ENCODE data around the gene BCOR. TPM values are rescaled to one million over a fixed set of nuclear protein-coding genes. Genes with fewer than 3 reads are reported as not detected.

The BCOR gene
- total RNA-seq, 2 experiments from 2014 or later, result 43.9 to 58.0 TPM

GRCh38 chrX:40050532-40050931 lies 47.2 kb downstream of the BCOR start:
- H3K9me3 Mint-ChIP-seq (ENCODE audit: low read depth), result peaks cover 13% of the 10 kb centered on the region
- H3K4me3 Mint-ChIP-seq, result no peak overlapping the region
- no peak overlapping the region for H3K27ac Mint-ChIP-seq
- H3K4me1 Mint-ChIP-seq, result no peaks in the 10 kb centered on the region
- CTCF ChIA-PET, result no interaction called here
- DNase-seq (no peak), ATAC-seq (no peak)
- H3K27me3 Mint-ChIP-seq, result no peaks in the 10 kb centered on the region
- H3K36me3 Mint-ChIP-seq, result peaks cover 71% of the 10 kb centered on the region

- Mint-ChIP-seq H3K4me1 (peaks cover 2% of the 10 kb centered on the region), H3K36me3 (peaks cover 58% of the 10 kb centered on the region), H3K4me3 (no peak overlapping the region), H3K27me3 (no peaks in the 10 kb centered on the region), H3K27ac (no peak overlapping the region), H3K9me3 (ENCODE audit: low read depth) (peaks cover 13% of the 10 kb centered on the region)
- ATAC-seq, result no peak
- CTCF ChIA-PET, result interaction anchor here (1.0 kb wide), 1 partner anchor 198 kb away, joined by 3 read pairs; no protein-coding TSS in a partner anchor
- no peak for DNase-seq
These were observed 48.6 kb downstream of the BCOR start for GRCh38 chrX:40049084-40049641.

- ATAC-seq (no peak), DNase-seq (no peak)
- Mint-ChIP-seq H3K4me1 (peaks cover 6% of the 10 kb centered on the region), H3K9me3 (ENCODE audit: low read depth) (peaks cover 9% of the 10 kb centered on the region), H3K36me3 (peaks cover 42% of the 10 kb centered on the region), H3K4me3 (no peak overlapping the region), H3K27me3 (no peaks in the 10 kb centered on the region), H3K27ac (no peak overlapping the region)
- CTCF ChIA-PET, result no interaction called here
These were observed 50.3 kb downstream of the BCOR start for GRCh38 chrX:40047485-40047884.

GRCh38 chrX:40043895-40044294 lies 53.9 kb downstream of the BCOR start:
- Mint-ChIP-seq H3K9me3 (ENCODE audit: low read depth) (peaks cover 2% of the 10 kb centered on the region), H3K27ac (no peak overlapping the region), H3K4me1 (peaks cover 27% of the 10 kb centered on the region), H3K36me3 (peaks cover 9% of the 10 kb centered on the region), H3K4me3 (no peak overlapping the region), H3K27me3 (no peaks in the 10 kb centered on the region)
- ATAC-seq (no peak), DNase-seq (no peak)
- CTCF ChIA-PET, result no interaction called here

- Mint-ChIP-seq H3K9me3 (ENCODE audit: low read depth) (no peaks in the 10 kb centered on the region), H3K4me3 (no peak overlapping the region), H3K27ac (peak overlapping the region; percentile 68), H3K4me1 (peaks cover 27% of the 10 kb centered on the region), H3K27me3 (no peaks in the 10 kb centered on the region), H3K36me3 (no peaks in the 10 kb centered on the region)
- CTCF ChIA-PET, result no interaction called here
- peak; percentile 48 for DNase-seq
- peak; percentile 53 for ATAC-seq
These were observed 55.8 kb downstream of the BCOR start for GRCh38 chrX:40041915-40042314.

- DNase-seq, result peak; percentile 42
- Mint-ChIP-seq H3K36me3 (no peaks in the 10 kb centered on the region), H3K27ac (no peak overlapping the region), H3K4me3 (no peak overlapping the region), H3K9me3 (ENCODE audit: low read depth) (no peaks in the 10 kb centered on the region), H3K4me1 (peaks cover 27% of the 10 kb centered on the region), H3K27me3 (no peaks in the 10 kb centered on the region)
- CTCF ChIA-PET, result no interaction called here
- ATAC-seq, result no peak
These were observed 56.9 kb downstream of the BCOR start for GRCh38 chrX:40040686-40041461.

- no peaks in the 10 kb centered on the region for H3K27me3 Mint-ChIP-seq
- no peaks in the 10 kb centered on the region for H3K9me3 Mint-ChIP-seq (ENCODE audit: low read depth)
- peaks cover 27% of the 10 kb centered on the region for H3K4me1 Mint-ChIP-seq
- DNase-seq (no peak), ATAC-seq (no peak)
- no peak overlapping the region for H3K4me3 Mint-ChIP-seq
- CTCF ChIA-PET, result no interaction called here
- H3K36me3 Mint-ChIP-seq, result no peaks in the 10 kb centered on the region
- H3K27ac Mint-ChIP-seq, result no peak overlapping the region
These were observed 57.9 kb downstream of the BCOR start for GRCh38 chrX:40039887-40040286.

GRCh38 chrX:40037367-40037766 lies 60.4 kb downstream of the BCOR start:
- Mint-ChIP-seq H3K27me3 (no peaks in the 10 kb centered on the region), H3K36me3 (no peaks in the 10 kb centered on the region), H3K4me1 (peaks cover 21% of the 10 kb centered on the region), H3K9me3 (ENCODE audit: low read depth) (no peaks in the 10 kb centered on the region), H3K4me3 (no peak overlapping the region), H3K27ac (no peak overlapping the region)
- DNase-seq, result no peak
- no peak for ATAC-seq
- CTCF ChIA-PET, result no interaction called here

GRCh38 chrX:40035726-40036125 lies 62.0 kb downstream of the BCOR start:
- H3K4me3 Mint-ChIP-seq, result no peak overlapping the region
- ATAC-seq (no peak), DNase-seq (no peak)
- no peaks in the 10 kb centered on the region for H3K9me3 Mint-ChIP-seq (ENCODE audit: low read depth)
- no peaks in the 10 kb centered on the region for H3K27me3 Mint-ChIP-seq
- CTCF ChIA-PET, result no interaction called here
- peaks cover 6% of the 10 kb centered on the region for H3K4me1 Mint-ChIP-seq
- no peak overlapping the region for H3K27ac Mint-ChIP-seq
- H3K36me3 Mint-ChIP-seq, result no peaks in the 10 kb centered on the region

- H3K9me3 Mint-ChIP-seq (ENCODE audit: low read depth), result no peaks in the 10 kb centered on the region
- no peak overlapping the region for H3K27ac Mint-ChIP-seq
- DNase-seq, result no peak
- no peak for ATAC-seq
- H3K4me1 Mint-ChIP-seq, result peaks cover 4% of the 10 kb centered on the region
- H3K27me3 Mint-ChIP-seq, result no peaks in the 10 kb centered on the region
- no peaks in the 10 kb centered on the region for H3K36me3 Mint-ChIP-seq
- CTCF ChIA-PET, result no interaction called here
- no peak overlapping the region for H3K4me3 Mint-ChIP-seq
These were observed 65.8 kb downstream of the BCOR start for GRCh38 chrX:40031911-40032310.

GRCh38 chrX:40030205-40030604 lies 67.6 kb downstream of the BCOR start:
- Mint-ChIP-seq H3K27me3 (no peaks in the 10 kb centered on the region), H3K4me3 (no peak overlapping the region), H3K9me3 (ENCODE audit: low read depth) (no peaks in the 10 kb centered on the region), H3K27ac (no peak overlapping the region), H3K36me3 (no peaks in the 10 kb centered on the region), H3K4me1 (peaks cover 11% of the 10 kb centered on the region)
- ATAC-seq (no peak), DNase-seq (no peak)
- CTCF ChIA-PET, result no interaction called here

- DNase-seq, result no peak
- CTCF ChIA-PET, result interaction anchor here (1.5 kb wide), 1 partner anchor 9 kb away, joined by 8 read pairs; no protein-coding TSS in a partner anchor
- Mint-ChIP-seq H3K27ac (peak overlapping the region; percentile 73), H3K36me3 (no peaks in the 10 kb centered on the region), H3K9me3 (ENCODE audit: low read depth) (no peaks in the 10 kb centered on the region), H3K4me3 (no peak overlapping the region), H3K4me1 (peaks cover 30% of the 10 kb centered on the region), H3K27me3 (no peaks in the 10 kb centered on the region)
- peak; percentile 84 for ATAC-seq
These were observed 75.3 kb downstream of the BCOR start for GRCh38 chrX:40022421-40022820.

GRCh38 chrX:40021647-40022046 lies 76.1 kb downstream of the BCOR start:
- CTCF ChIA-PET, result no interaction called here
- Mint-ChIP-seq H3K36me3 (no peaks in the 10 kb centered on the region), H3K9me3 (ENCODE audit: low read depth) (no peaks in the 10 kb centered on the region), H3K4me1 (peaks cover 26% of the 10 kb centered on the region), H3K27ac (peak overlapping the region; percentile 73), H3K4me3 (no peak overlapping the region), H3K27me3 (no peaks in the 10 kb centered on the region)
- no peak for ATAC-seq
- DNase-seq, result no peak

GRCh38 chrX:40019541-40019940 lies 78.2 kb downstream of the BCOR start:
- H3K4me3 Mint-ChIP-seq, result no peak overlapping the region
- peaks cover 23% of the 10 kb centered on the region for H3K4me1 Mint-ChIP-seq
- no peak overlapping the region for H3K27ac Mint-ChIP-seq
- no peaks in the 10 kb centered on the region for H3K9me3 Mint-ChIP-seq (ENCODE audit: low read depth)
- ATAC-seq (no peak), DNase-seq (no peak)
- CTCF ChIA-PET, result no interaction called here
- H3K27me3 Mint-ChIP-seq, result no peaks in the 10 kb centered on the region
- H3K36me3 Mint-ChIP-seq, result no peaks in the 10 kb centered on the region
